H9 (cell line): ENCODE data around the gene FHIT. TPM values are rescaled to one million over a fixed set of nuclear protein-coding genes. Genes with fewer than 3 reads are reported as not detected.

ENCODE experiments used
- DNase-seq: peaks from one replicate; pipeline ENCODE4 v3.0.0-alpha.2; 2017
- H2AFZ ChIP-seq: one replicate; pipeline ENCODE4 v1.6.1; 2013; ENCODE audit warnings: mild to moderate bottlenecking, low read length, control low read depth, moderate library complexity
- H2AK5ac ChIP-seq: 2 replicates; pipeline ENCODE4 v1.6.1; 2013; ENCODE audit warnings: low read length, control low read depth, mixed read lengths; ENCODE audit not compliant: insufficient read length
- H2BK120ac ChIP-seq: one replicate; pipeline ENCODE4 v1.6.1; 2013; ENCODE audit warnings: low read depth, mild to moderate bottlenecking, low read length, control low read depth, inconsistent platforms; ENCODE audit not compliant: poor library complexity, severe bottlenecking
- H2BK12ac ChIP-seq: 2 replicates; pipeline ENCODE4 v1.6.1; 2013; ENCODE audit warnings: low read length, control low read depth, mixed read lengths, low read depth; ENCODE audit not compliant: insufficient read length
- H2BK15ac ChIP-seq: 2 replicates; pipeline ENCODE4 v1.6.1; 2013; ENCODE audit warnings: low read depth, low read length, control low read depth
- H2BK20ac ChIP-seq: one replicate; pipeline ENCODE4 v1.6.1; 2013; ENCODE audit warnings: low read depth, mild to moderate bottlenecking, low read length, control low read depth, inconsistent platforms; ENCODE audit not compliant: poor library complexity, severe bottlenecking
- H2BK5ac ChIP-seq: 2 replicates; pipeline ENCODE4 v1.6.1; 2013; ENCODE audit warnings: low read length, control low read depth, mixed read lengths; ENCODE audit not compliant: insufficient read length
- H3K14ac ChIP-seq: 2 replicates; pipeline ENCODE4 v1.6.1; 2013; ENCODE audit warnings: low read length, control low read depth; ENCODE audit not compliant: insufficient read depth
- H3K18ac ChIP-seq: 2 replicates; pipeline ENCODE4 v1.6.1; 2013; ENCODE audit warnings: low read depth, mild to moderate bottlenecking, mixed read lengths, low read length, control low read depth; ENCODE audit not compliant: insufficient read length
- H3K23ac ChIP-seq: 2 replicates; pipeline ENCODE4 v1.6.1; 2013; ENCODE audit warnings: low read length, control low read depth, mixed read lengths, low read depth; ENCODE audit not compliant: insufficient read length
- H3K23me2 ChIP-seq: 2 replicates; pipeline ENCODE4 v1.6.1; 2013; ENCODE audit warnings: low read depth, mild to moderate bottlenecking, mixed read lengths, low read length, control low read depth; ENCODE audit not compliant: insufficient read length, poor library complexity, severe bottlenecking
- H3K27ac ChIP-seq: 2 replicates; pipeline ENCODE4 v1.5.1; 2013; ENCODE audit warnings: low read length, control low read depth, mixed read lengths, low read depth; ENCODE audit not compliant: insufficient read length
- H3K27me3 ChIP-seq: 2 replicates; pipeline ENCODE4 v1.6.1; 2013; ENCODE audit warnings: low read length, control low read depth, inconsistent platforms; ENCODE audit not compliant: insufficient read depth
- H3K4ac ChIP-seq: 2 replicates; pipeline ENCODE4 v1.6.1; 2013; ENCODE audit warnings: low read depth, mild to moderate bottlenecking, control low read depth, inconsistent platforms, low read length, moderate library complexity
- H3K4me1 ChIP-seq: 2 replicates; pipeline ENCODE4 v1.6.1; 2013; ENCODE audit warnings: low read length, control low read depth, inconsistent platforms; ENCODE audit not compliant: insufficient read depth
- H3K4me2 ChIP-seq: 2 replicates; pipeline ENCODE4 v1.6.1; 2013; ENCODE audit warnings: low read length, control low read depth, mixed read lengths; ENCODE audit not compliant: insufficient read length, insufficient read depth
- H3K56ac ChIP-seq: 2 replicates; pipeline ENCODE4 v1.6.1; 2013; ENCODE audit warnings: low read depth, mild to moderate bottlenecking, mixed read lengths, low read length, control low read depth; ENCODE audit not compliant: insufficient read length
- H3K79me1 ChIP-seq: 2 replicates; pipeline ENCODE4 v1.6.1; 2013; ENCODE audit warnings: low read depth, mild to moderate bottlenecking, moderate library complexity, low read length, control low read depth, inconsistent platforms; ENCODE audit not compliant: insufficient read depth, poor library complexity, severe bottlenecking
- H3K79me2 ChIP-seq: 2 replicates; pipeline ENCODE4 v1.6.1; 2013; ENCODE audit warnings: low read length, control low read depth, inconsistent platforms; ENCODE audit not compliant: insufficient read depth
- H3K9ac ChIP-seq: 2 replicates; pipeline ENCODE4 v1.6.1; 2013; ENCODE audit warnings: low read length, control low read depth, mixed read lengths; ENCODE audit not compliant: insufficient read length; ENCODE audit errors: extremely low read depth
- H3K9me3 ChIP-seq: one replicate; pipeline ENCODE4 v1.6.1; 2013; ENCODE audit warnings: low read depth, low read length, inconsistent platforms; ENCODE audit not compliant: control insufficient read depth
- H3T11ph ChIP-seq: one replicate; pipeline ENCODE4 v1.6.1; 2013; ENCODE audit warnings: mild to moderate bottlenecking, low read length, control low read depth, inconsistent platforms
- H4K20me1 ChIP-seq: one replicate; pipeline ENCODE4 v1.6.1; 2013; ENCODE audit not compliant: control insufficient read depth, insufficient read length, insufficient read depth
- H4K5ac ChIP-seq: 2 replicates; pipeline ENCODE4 v1.6.1; 2013; ENCODE audit warnings: low read depth, mild to moderate bottlenecking, mixed read lengths, low read length, control low read depth; ENCODE audit not compliant: insufficient read length
- H4K8ac ChIP-seq: replicated peaks from 2 replicates; pipeline ENCODE4 v1.6.1; 2013; ENCODE audit warnings: low read length, control low read depth, mixed read lengths, low read depth; ENCODE audit not compliant: insufficient read length
- H4K91ac ChIP-seq: 2 replicates; pipeline ENCODE4 v1.6.1; 2013; ENCODE audit warnings: low read depth, mild to moderate bottlenecking, moderate library complexity, mixed read lengths, low read length, control low read depth; ENCODE audit not compliant: insufficient read length
- H3K27ac Mint-ChIP-seq, 3 experiments: 2 replicates in 2 of 3; 3 replicates in 1 of 3; pipeline ENCODE4 v1.8.0; 2020 to 2021; ENCODE audit warnings: mixed read lengths in 3 of 3, mild to moderate bottlenecking in 1 of 3, moderate library complexity in 1 of 3
- H3K27me3 Mint-ChIP-seq: 2 replicates; pipeline ENCODE4 v1.8.0; 2021; ENCODE audit warnings: low read depth, mild to moderate bottlenecking, moderate library complexity, mixed read lengths
- H3K36me3 Mint-ChIP-seq, 3 experiments: 2 replicates in 2 of 3; 3 replicates in 1 of 3; pipeline ENCODE4 v1.8.0; 2020 to 2021; ENCODE audit warnings: low read depth in 3 of 3, mixed read lengths in 3 of 3; ENCODE audit not compliant: insufficient read depth in 1 of 3
- H3K4me1 Mint-ChIP-seq, 2 experiments: 2 replicates each; pipeline ENCODE4 v1.8.0; 2020; ENCODE audit warnings: mixed read lengths in 2 of 2
- H3K4me3 Mint-ChIP-seq, 2 experiments: 2 replicates in 1 of 2; 3 replicates in 1 of 2; pipeline ENCODE4 v1.8.0; 2020 to 2021; ENCODE audit warnings: mild to moderate bottlenecking in 2 of 2, mixed read lengths in 2 of 2, moderate library complexity in 1 of 2
- H3K9me3 Mint-ChIP-seq, 2 experiments: 2 replicates in 1 of 2; 3 replicates in 1 of 2; pipeline ENCODE4 v1.8.0; 2020; ENCODE audit warnings: mild to moderate bottlenecking in 2 of 2, mixed read lengths in 2 of 2, moderate library complexity in 1 of 2
- CTCF ChIP-seq: fragments of 200-600 bp; sonication (generic); conservative IDR thresholded peaks from 3 replicates; pipeline ENCODE4 v1.8.0; 2021; ENCODE audit warnings: antibody characterized with exemption, mild to moderate bottlenecking
- WGBS: extraction: QIAGEN DNeasy Blood & Tissue Kit; methylation state at CpG from one replicate; pipeline ENCODE4 v1.1.7; 2013; ENCODE audit warnings: missing lambda C conversion rate, low lambda C conversion rate, mixed read lengths; ENCODE audit not compliant: insufficient read length; ENCODE audit errors: extremely low coverage; 5-methylcytosine and 5-hydroxymethylcytosine counted together
- total RNA-seq: library from RNA; stranded (reverse); gene quantifications from 2 replicates; pipeline ENCODE4 v1.2.1, GENCODE V29; 2021

FHIT gene
- total RNA-seq, 1 experiment from 2014 or later: 3.0 TPM

GRCh38 chr3:60523536-60523935, 727.7 kb downstream of the FHIT start:
- WGBS: no CpG with 5 or more reads among the region's 2 CpGs
- H3K4me3 Mint-ChIP-seq: no peak overlapping the region

More at GRCh38 chr3:60523536-60523935, 727.7 kb downstream of the FHIT start:
- H3K4me1 ChIP-seq: no peaks in the 10 kb centered on the region
- no peaks in the 10 kb centered on the region for H3K23me2 ChIP-seq
- no peak overlapping the region for H4K5ac ChIP-seq
- no peak overlapping the region for H3K27ac Mint-ChIP-seq
- no peaks in the 10 kb centered on the region for H3K9me3 ChIP-seq
- H3K79me2 ChIP-seq: no peaks in the 10 kb centered on the region
- H4K8ac ChIP-seq: no peak overlapping the region
- H3K79me1 ChIP-seq: no peaks in the 10 kb centered on the region
- H3K4me2 ChIP-seq: no peak overlapping the region
- H3K36me3 Mint-ChIP-seq: peaks cover 0 to 3% (median 2%) of the 10 kb centered on the region in 3 experiments; a peak in 1 of 7 replicates
- no peak overlapping the region for H4K91ac ChIP-seq
- no peak overlapping the region for H3K56ac ChIP-seq
- no peak for DNase-seq
- no peak overlapping the region for H2BK5ac ChIP-seq
- H3T11ph ChIP-seq: no peak overlapping the region
- no peak overlapping the region for H2AK5ac ChIP-seq
- no peak overlapping the region for H3K9ac ChIP-seq
- no peak for TF ChIP-seq CTCF
- no peaks in the 10 kb centered on the region for H4K20me1 ChIP-seq
- H3K27me3 ChIP-seq: no peaks in the 10 kb centered on the region
- no peak overlapping the region for H3K18ac ChIP-seq
- no peak overlapping the region for H3K4ac ChIP-seq
- no peak overlapping the region for H3K14ac ChIP-seq
- no peak overlapping the region for H3K27ac ChIP-seq
- no peak overlapping the region for H2BK20ac ChIP-seq
- peaks cover 3% of the 10 kb centered on the region in 2 experiments; a peak in 1 of 5 replicates for H3K9me3 Mint-ChIP-seq
- no peak overlapping the region for H2BK120ac ChIP-seq
- H2BK12ac ChIP-seq: no peak overlapping the region
- H2BK15ac ChIP-seq: no peak overlapping the region
- H2AFZ ChIP-seq: no peak overlapping the region
- no peaks in the 10 kb centered on the region for H3K4me1 Mint-ChIP-seq
- H3K23ac ChIP-seq: no peak overlapping the region
- H3K27me3 Mint-ChIP-seq: no peaks in the 10 kb centered on the region; the same call in 1 of the 2 replicates
